GM23338 (cell line): ENCODE measurements around the gene KCTD10. TPM values are rescaled to one million over a fixed set of nuclear protein-coding genes. Genes with fewer than 3 reads are reported as not detected.

ENCODE experiments used
- ATAC-seq: fragments of 200-7000 bp; cut with Tn5 transposase; 3 replicates; pipeline ENCODE4 v1.9.1; 2020
- DNase-seq: peaks from one replicate; pipeline ENCODE4 v3.0.0-alpha.2; 2015; ENCODE audit warnings: low spot score
- H2AFZ ChIP-seq: fragments of 200-600 bp; sonication (generic); 2 replicates; pipeline ENCODE4 v1.8.0; 2016; ENCODE audit warnings: antibody characterized with exemption, mild to moderate bottlenecking, moderate library complexity
- H3F3A ChIP-seq: fragments of 200-600 bp; sonication (generic); replicated peaks from 2 replicates; pipeline ENCODE4 v1.8.0; 2017; ENCODE audit warnings: antibody characterized with exemption, mixed run types, low read depth
- H3K27ac ChIP-seq: fragments of 200-600 bp; sonication (generic); 2 replicates; pipeline ENCODE4 v1.6.1; 2016; ENCODE audit warnings: low read depth
- H3K27me3 ChIP-seq: fragments of 200-600 bp; sonication (generic); 2 replicates; pipeline ENCODE4 v1.8.0; 2016; ENCODE audit warnings: mild to moderate bottlenecking, mixed run types, moderate library complexity; ENCODE audit not compliant: insufficient read depth
- H3K36me3 ChIP-seq: fragments of 200-600 bp; sonication (generic); 2 replicates; pipeline ENCODE4 v1.8.0; 2016; ENCODE audit warnings: mild to moderate bottlenecking; ENCODE audit not compliant: insufficient read depth
- H3K4me1 ChIP-seq: fragments of 200-600 bp; sonication (generic); 2 replicates; pipeline ENCODE4 v1.8.0; 2016; ENCODE audit warnings: mild to moderate bottlenecking, moderate library complexity; ENCODE audit not compliant: insufficient read depth
- H3K4me2 ChIP-seq: fragments of 200-600 bp; sonication (generic); 2 replicates; pipeline ENCODE4 v1.7.1; 2017; ENCODE audit warnings: mixed run types
- H3K4me3 ChIP-seq: fragments of 200-600 bp; sonication (generic); 2 replicates; pipeline ENCODE4 v1.6.1; 2016; ENCODE audit warnings: mixed run types
- H3K79me2 ChIP-seq: fragments of 200-600 bp; sonication (generic); replicated peaks from 2 replicates; pipeline ENCODE4 v1.8.0; 2017; ENCODE audit warnings: mild to moderate bottlenecking; ENCODE audit not compliant: insufficient read depth
- H3K9me2 ChIP-seq: fragments of 200-600 bp; sonication (generic); 2 replicates; pipeline ENCODE4 v1.8.0; 2017; ENCODE audit not compliant: insufficient read depth
- H4K20me1 ChIP-seq: fragments of 200-600 bp; sonication (generic); replicated peaks from 2 replicates; pipeline ENCODE4 v1.8.0; 2017; ENCODE audit warnings: mild to moderate bottlenecking; ENCODE audit not compliant: insufficient read depth
- H3K27ac Mint-ChIP-seq: 2 replicates; pipeline ENCODE4 v1.8.0; 2020; ENCODE audit warnings: inconsistent platforms, mild to moderate bottlenecking, moderate library complexity, mixed read lengths
- H3K27me3 Mint-ChIP-seq: 3 replicates; pipeline ENCODE4 v1.8.0; 2022; ENCODE audit warnings: low read depth, mild to moderate bottlenecking, moderate library complexity, mixed read lengths, inconsistent platforms; ENCODE audit not compliant: insufficient read depth, poor library complexity
- H3K36me3 Mint-ChIP-seq: 3 replicates; pipeline ENCODE4 v1.8.0; 2021; ENCODE audit warnings: low read depth, mild to moderate bottlenecking, inconsistent platforms, moderate library complexity, mixed read lengths
- H3K4me1 Mint-ChIP-seq: 3 replicates; pipeline ENCODE4 v1.8.0; 2020; ENCODE audit warnings: mild to moderate bottlenecking, inconsistent platforms, mixed read lengths
- H3K4me3 Mint-ChIP-seq: 3 replicates; pipeline ENCODE4 v1.8.0; 2021; ENCODE audit warnings: moderate library complexity, mild to moderate bottlenecking, inconsistent platforms, mixed read lengths
- H3K9me3 Mint-ChIP-seq: 3 replicates; pipeline ENCODE4 v1.8.0; 2020; ENCODE audit warnings: moderate library complexity, mild to moderate bottlenecking, inconsistent platforms, mixed read lengths
- CREB1 ChIP-seq: fragments of 250-450 bp; sonication (Bioruptor Pico); IDR thresholded peaks from 2 replicates; pipeline ENCODE4 v1.5.0; 2020; ENCODE audit warnings: low read depth, mild to moderate bottlenecking, moderate library complexity
- EZH2 ChIP-seq: fragments of 200-600 bp; sonication (generic); IDR thresholded peaks from one replicate; pipeline ENCODE4 v1.8.0; 2017; ENCODE audit warnings: antibody characterized with exemption, mild to moderate bottlenecking, low read depth; ENCODE audit not compliant: unreplicated experiment
- EZH2phosphoT487 ChIP-seq: fragments of 200-600 bp; sonication (generic); IDR thresholded peaks from one replicate; pipeline ENCODE4 v1.8.1; 2018; ENCODE audit warnings: antibody characterized with exemption; ENCODE audit not compliant: unreplicated experiment
- JUNB ChIP-seq: IDR thresholded peaks from one replicate; pipeline ENCODE4 v1.6.1; 2016; ENCODE audit warnings: antibody characterized with exemption; ENCODE audit not compliant: unreplicated experiment
- NANOG ChIP-seq: IDR thresholded peaks from 2 replicates; pipeline ENCODE4 v1.6.1; 2016; ENCODE audit warnings: antibody characterized with exemption, borderline replicate concordance
- POLR2AphosphoS5 ChIP-seq: IDR thresholded peaks from 2 replicates; pipeline ENCODE4 v1.6.1; 2016; ENCODE audit warnings: antibody characterized with exemption, low read depth
- REST ChIP-seq: IDR thresholded peaks from one replicate; pipeline ENCODE4 v1.6.1; 2018; ENCODE audit warnings: antibody characterized with exemption; ENCODE audit not compliant: unreplicated experiment
- STAT1 ChIP-seq: IDR thresholded peaks from one replicate; pipeline ENCODE4 v1.6.1; 2016; ENCODE audit warnings: antibody characterized with exemption; ENCODE audit not compliant: unreplicated experiment
- ZNF114 ChIP-seq: fragments of 250-450 bp; sonication (Bioruptor Pico); IDR thresholded peaks from 2 replicates; pipeline ENCODE4 v1.5.0; 2020; ENCODE audit warnings: mild to moderate bottlenecking, moderate library complexity
- ZNF331 ChIP-seq: fragments of 250-450 bp; sonication (Bioruptor Pico); IDR thresholded peaks from 2 replicates; pipeline ENCODE4 v1.5.0; 2020; ENCODE audit warnings: low read depth, mild to moderate bottlenecking, moderate library complexity
- polyA plus RNA-seq: library from polyadenylated mRNA; unstranded; fragments of >200 nt; fragmentation: Nextera tagmentation; extraction: Ambion mirVana; gene quantifications from 2 replicates; pipeline ENCODE4 v1.2.1, GENCODE V29; 2016
- total RNA-seq: library from RNA; depleted of rRNA; stranded (reverse); fragments of >200 nt; shearing (Covaris generic); gene quantifications from 2 replicates; pipeline ENCODE4 v1.2.3, GENCODE V29; 2014
- TF ChIP-seq, protein P1 (sequence below): fragments of 250-450 bp; sonication (Bioruptor Pico); IDR thresholded peaks from 2 replicates; pipeline ENCODE4 v1.5.0; 2020; ENCODE audit warnings: mild to moderate bottlenecking, moderate library complexity
- TF ChIP-seq, protein P2 (sequence below): IDR thresholded peaks from 2 replicates; pipeline ENCODE4 v1.6.1; 2016; ENCODE audit warnings: antibody characterized with exemption
- TF ChIP-seq, protein P3 (sequence below), 2 experiments: fragments of 200-600 bp in 1 of 2; sonication (generic) in 1 of 2; conservative IDR thresholded peaks; 2 replicates each; pipeline versions ENCODE4 v1.5.1 to v1.6.1; 2016 to 2017; ENCODE audit warnings: antibody characterized with exemption in 2 of 2, low read depth in 2 of 2, mild to moderate bottlenecking in 2 of 2, moderate library complexity in 1 of 2

KCTD10 gene
- total and polyA plus RNA-seq, 2 experiments from 2014 or later: 15.8 to 45.2 TPM

DNA sequence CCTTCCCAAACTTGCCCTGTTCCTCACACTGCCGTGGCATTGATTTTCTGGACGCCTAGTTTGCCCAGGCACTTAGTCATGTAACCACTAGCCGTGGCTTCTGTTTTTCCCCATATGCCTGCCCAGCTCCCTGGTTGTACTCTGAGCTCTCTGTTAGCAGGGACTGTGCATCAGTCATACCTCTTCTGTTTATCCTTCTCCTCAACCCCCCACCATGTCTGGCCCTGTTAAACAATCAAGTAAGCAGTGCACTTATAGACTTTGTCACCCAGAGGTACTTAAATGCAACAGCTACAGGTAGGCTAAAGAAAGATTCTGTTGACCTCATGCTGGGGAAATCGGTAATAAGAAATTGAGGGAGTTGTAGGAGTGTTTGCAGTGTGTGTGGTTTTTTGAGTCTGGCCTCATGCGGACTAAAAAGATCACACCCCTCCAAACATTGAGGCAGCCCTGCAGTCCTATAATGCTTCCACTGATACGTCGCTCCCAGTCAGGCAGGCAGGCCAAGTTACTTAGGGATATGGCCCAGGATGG, 17.3 kb upstream of the KCTD10 start:
- no peaks in the 10 kb centered on the region for H3K79me2 ChIP-seq
- Mint-ChIP-seq H3K36me3 (peaks cover 53% of the 10 kb centered on the region), H3K4me1 (no peaks in the 10 kb centered on the region), H3K27ac (no peak overlapping the region), H3K27me3 (peaks cover 2% of the 10 kb centered on the region), H3K9me3 (peaks cover 13% of the 10 kb centered on the region), H3K4me3 (no peak overlapping the region)
- H3F3A ChIP-seq: no peaks in the 10 kb centered on the region
- H3K27me3 ChIP-seq: no peaks in the 10 kb centered on the region
- peaks cover 28% of the 10 kb centered on the region for H3K36me3 ChIP-seq
- DNase-seq (no peak), ATAC-seq (no peak)
- H3K4me2 ChIP-seq: no peak overlapping the region
- no peaks in the 10 kb centered on the region for H4K20me1 ChIP-seq
- H2AFZ ChIP-seq: no peak overlapping the region
- no peaks in the 10 kb centered on the region for H3K9me2 ChIP-seq
- H3K4me3 ChIP-seq: no peak overlapping the region
- no peaks in the 10 kb centered on the region for H3K4me1 ChIP-seq
- no peak overlapping the region for H3K27ac ChIP-seq
- TF ChIP-seq JUNB: no peak
- TF ChIP-seq, protein P1, sequence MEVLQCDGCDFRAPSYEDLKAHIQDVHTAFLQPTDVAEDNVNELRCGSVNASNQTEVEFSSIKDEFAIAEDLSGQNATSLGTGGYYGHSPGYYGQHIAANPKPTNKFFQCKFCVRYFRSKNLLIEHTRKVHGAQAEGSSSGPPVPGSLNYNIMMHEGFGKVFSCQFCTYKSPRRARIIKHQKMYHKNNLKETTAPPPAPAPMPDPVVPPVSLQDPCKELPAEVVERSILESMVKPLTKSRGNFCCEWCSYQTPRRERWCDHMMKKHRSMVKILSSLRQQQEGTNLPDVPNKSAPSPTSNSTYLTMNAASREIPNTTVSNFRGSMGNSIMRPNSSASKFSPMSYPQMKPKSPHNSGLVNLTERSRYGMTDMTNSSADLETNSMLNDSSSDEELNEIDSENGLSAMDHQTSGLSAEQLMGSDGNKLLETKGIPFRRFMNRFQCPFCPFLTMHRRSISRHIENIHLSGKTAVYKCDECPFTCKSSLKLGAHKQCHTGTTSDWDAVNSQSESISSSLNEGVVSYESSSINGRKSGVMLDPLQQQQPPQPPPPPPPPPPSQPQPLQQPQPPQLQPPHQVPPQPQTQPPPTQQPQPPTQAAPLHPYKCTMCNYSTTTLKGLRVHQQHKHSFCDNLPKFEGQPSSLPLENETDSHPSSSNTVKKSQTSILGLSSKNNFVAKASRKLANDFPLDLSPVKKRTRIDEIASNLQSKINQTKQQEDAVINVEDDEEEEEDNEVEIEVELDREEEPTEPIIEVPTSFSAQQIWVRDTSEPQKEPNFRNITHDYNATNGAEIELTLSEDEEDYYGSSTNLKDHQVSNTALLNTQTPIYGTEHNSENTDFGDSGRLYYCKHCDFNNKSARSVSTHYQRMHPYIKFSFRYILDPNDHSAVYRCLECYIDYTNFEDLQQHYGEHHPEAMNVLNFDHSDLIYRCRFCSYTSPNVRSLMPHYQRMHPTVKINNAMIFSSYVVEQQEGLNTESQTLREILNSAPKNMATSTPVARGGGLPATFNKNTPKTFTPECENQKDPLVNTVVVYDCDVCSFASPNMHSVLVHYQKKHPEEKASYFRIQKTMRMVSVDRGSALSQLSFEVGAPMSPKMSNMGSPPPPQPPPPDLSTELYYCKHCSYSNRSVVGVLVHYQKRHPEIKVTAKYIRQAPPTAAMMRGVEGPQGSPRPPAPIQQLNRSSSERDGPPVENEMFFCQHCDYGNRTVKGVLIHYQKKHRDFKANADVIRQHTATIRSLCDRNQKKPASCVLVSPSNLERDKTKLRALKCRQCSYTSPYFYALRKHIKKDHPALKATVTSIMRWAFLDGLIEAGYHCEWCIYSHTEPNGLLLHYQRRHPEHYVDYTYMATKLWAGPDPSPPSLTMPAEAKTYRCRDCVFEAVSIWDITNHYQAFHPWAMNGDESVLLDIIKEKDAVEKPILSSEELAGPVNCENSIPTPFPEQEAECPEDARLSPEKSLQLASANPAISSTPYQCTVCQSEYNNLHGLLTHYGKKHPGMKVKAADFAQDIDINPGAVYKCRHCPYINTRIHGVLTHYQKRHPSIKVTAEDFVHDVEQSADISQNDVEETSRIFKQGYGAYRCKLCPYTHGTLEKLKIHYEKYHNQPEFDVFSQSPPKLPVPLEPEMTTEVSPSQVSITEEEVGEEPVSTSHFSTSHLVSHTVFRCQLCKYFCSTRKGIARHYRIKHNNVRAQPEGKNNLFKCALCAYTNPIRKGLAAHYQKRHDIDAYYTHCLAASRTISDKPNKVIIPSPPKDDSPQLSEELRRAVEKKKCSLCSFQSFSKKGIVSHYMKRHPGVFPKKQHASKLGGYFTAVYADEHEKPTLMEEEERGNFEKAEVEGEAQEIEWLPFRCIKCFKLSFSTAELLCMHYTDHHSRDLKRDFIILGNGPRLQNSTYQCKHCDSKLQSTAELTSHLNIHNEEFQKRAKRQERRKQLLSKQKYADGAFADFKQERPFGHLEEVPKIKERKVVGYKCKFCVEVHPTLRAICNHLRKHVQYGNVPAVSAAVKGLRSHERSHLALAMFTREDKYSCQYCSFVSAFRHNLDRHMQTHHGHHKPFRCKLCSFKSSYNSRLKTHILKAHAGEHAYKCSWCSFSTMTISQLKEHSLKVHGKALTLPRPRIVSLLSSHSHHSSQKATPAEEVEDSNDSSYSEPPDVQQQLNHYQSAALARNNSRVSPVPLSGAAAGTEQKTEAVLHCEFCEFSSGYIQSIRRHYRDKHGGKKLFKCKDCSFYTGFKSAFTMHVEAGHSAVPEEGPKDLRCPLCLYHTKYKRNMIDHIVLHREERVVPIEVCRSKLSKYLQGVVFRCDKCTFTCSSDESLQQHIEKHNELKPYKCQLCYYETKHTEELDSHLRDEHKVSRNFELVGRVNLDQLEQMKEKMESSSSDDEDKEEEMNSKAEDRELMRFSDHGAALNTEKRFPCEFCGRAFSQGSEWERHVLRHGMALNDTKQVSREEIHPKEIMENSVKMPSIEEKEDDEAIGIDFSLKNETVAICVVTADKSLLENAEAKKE (CRISPR knock-in tag): no peak
- no peak for TF ChIP-seq EZH2
- TF ChIP-seq ZNF331: no peak
- TF ChIP-seq NANOG: no peak
- no peak for TF ChIP-seq CREB1
- TF ChIP-seq STAT1: no peak
- no peak for TF ChIP-seq EZH2phosphoT487
- TF ChIP-seq, protein P2, sequence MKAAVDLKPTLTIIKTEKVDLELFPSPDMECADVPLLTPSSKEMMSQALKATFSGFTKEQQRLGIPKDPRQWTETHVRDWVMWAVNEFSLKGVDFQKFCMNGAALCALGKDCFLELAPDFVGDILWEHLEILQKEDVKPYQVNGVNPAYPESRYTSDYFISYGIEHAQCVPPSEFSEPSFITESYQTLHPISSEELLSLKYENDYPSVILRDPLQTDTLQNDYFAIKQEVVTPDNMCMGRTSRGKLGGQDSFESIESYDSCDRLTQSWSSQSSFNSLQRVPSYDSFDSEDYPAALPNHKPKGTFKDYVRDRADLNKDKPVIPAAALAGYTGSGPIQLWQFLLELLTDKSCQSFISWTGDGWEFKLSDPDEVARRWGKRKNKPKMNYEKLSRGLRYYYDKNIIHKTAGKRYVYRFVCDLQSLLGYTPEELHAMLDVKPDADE: no peak
- TF ChIP-seq POLR2AphosphoS5: no peak
- TF ChIP-seq REST: no peak
- TF ChIP-seq, protein P3, sequence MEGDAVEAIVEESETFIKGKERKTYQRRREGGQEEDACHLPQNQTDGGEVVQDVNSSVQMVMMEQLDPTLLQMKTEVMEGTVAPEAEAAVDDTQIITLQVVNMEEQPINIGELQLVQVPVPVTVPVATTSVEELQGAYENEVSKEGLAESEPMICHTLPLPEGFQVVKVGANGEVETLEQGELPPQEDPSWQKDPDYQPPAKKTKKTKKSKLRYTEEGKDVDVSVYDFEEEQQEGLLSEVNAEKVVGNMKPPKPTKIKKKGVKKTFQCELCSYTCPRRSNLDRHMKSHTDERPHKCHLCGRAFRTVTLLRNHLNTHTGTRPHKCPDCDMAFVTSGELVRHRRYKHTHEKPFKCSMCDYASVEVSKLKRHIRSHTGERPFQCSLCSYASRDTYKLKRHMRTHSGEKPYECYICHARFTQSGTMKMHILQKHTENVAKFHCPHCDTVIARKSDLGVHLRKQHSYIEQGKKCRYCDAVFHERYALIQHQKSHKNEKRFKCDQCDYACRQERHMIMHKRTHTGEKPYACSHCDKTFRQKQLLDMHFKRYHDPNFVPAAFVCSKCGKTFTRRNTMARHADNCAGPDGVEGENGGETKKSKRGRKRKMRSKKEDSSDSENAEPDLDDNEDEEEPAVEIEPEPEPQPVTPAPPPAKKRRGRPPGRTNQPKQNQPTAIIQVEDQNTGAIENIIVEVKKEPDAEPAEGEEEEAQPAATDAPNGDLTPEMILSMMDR (conservative IDR thresholded peaks at IDR 0.05; ENCODE audit: low read depth in 2 of 2): no peak
- TF ChIP-seq ZNF114: no peak
